Prostate gland (tissue), 2 donors: ENCODE measurements around the gene PYROXD2.

Experiments
- POLR2A ChIP-seq: fragments of 450-650 bp; IDR thresholded peaks from one replicate; pipeline ENCODE4 v1.6.1; 2016; ENCODE audit warnings: antibody characterized with exemption, mild to moderate bottlenecking
- POLR2AphosphoS5 ChIP-seq: sonication (generic); formaldehyde crosslinking; IDR thresholded peaks from one replicate; pipeline ENCODE4 v1.6.1; 2017; ENCODE audit warnings: antibody characterized with exemption
- TF ChIP-seq, protein P1 (sequence below), 4 experiments: fragments of 200-600 bp in 2 of 4; fragments of 450-650 bp in 2 of 4; sonication (generic) in 2 of 4; IDR thresholded peaks; 1 replicate in 3 of 4; 2 replicates in 1 of 4; pipeline ENCODE4 v1.5.1; 2016 to 2019; ENCODE audit warnings: antibody characterized with exemption in 4 of 4, mild to moderate bottlenecking in 2 of 4, moderate library complexity in 2 of 4

DNA sequence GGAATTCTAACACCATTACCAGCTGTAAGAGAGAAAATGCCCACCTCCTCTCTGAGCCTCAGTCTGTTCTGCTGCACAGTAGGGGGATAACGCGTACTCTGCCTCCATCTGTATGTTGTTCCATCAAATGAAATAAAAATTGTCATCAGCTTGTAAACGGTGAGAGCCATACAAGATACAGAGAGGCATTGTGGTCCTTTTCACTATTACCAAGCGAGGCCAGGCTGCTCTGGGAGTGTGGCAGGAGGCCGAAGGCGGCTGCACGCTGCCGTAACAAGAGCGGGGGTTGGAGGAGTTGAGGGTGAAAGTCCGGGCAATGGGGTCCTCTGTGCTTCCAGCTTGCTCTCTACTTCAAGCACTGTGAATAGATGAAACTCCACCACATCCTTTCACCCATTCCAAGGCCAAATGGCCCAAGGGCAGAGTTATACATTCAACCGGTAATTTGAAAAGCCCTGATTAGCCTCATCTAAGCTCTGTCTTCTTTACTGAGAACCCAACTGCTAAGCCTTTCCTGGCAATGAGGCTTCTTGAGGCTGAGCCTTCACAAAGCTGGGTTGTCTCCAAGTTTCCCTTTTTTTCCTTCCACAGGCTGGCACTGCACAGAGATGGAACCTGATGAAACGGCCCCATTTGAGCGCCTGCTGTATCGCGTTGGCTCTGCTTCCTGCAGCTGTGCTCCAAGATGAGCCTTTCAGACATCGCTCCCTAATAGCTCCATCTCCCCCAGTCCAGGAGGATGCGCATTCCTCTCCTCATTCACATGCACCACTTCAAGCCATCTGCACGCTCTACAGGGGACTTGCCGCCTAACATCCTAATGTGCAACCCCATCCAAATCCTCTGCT lies 47.2 kb downstream of the PYROXD2 start:
- TF ChIP-seq, protein P1, sequence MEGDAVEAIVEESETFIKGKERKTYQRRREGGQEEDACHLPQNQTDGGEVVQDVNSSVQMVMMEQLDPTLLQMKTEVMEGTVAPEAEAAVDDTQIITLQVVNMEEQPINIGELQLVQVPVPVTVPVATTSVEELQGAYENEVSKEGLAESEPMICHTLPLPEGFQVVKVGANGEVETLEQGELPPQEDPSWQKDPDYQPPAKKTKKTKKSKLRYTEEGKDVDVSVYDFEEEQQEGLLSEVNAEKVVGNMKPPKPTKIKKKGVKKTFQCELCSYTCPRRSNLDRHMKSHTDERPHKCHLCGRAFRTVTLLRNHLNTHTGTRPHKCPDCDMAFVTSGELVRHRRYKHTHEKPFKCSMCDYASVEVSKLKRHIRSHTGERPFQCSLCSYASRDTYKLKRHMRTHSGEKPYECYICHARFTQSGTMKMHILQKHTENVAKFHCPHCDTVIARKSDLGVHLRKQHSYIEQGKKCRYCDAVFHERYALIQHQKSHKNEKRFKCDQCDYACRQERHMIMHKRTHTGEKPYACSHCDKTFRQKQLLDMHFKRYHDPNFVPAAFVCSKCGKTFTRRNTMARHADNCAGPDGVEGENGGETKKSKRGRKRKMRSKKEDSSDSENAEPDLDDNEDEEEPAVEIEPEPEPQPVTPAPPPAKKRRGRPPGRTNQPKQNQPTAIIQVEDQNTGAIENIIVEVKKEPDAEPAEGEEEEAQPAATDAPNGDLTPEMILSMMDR (IDR thresholded peaks at IDR 0.05): no peak
- TF ChIP-seq POLR2A: no peak
- TF ChIP-seq POLR2AphosphoS5: no peak
